Smooth muscle cell of the pulmonary artery (primary cell): ENCODE results near the gene HRH1. TPM values are rescaled to one million over a fixed set of nuclear protein-coding genes. Genes with fewer than 3 reads are reported as not detected.

Experiments used
- total RNA-seq: library from RNA; depleted of rRNA; stranded (reverse); fragments of >200 nt; gene quantifications from 2 replicates; pipeline ENCODE4 v1.2.3, GENCODE V29; 2014

HRH1 gene, protein sequence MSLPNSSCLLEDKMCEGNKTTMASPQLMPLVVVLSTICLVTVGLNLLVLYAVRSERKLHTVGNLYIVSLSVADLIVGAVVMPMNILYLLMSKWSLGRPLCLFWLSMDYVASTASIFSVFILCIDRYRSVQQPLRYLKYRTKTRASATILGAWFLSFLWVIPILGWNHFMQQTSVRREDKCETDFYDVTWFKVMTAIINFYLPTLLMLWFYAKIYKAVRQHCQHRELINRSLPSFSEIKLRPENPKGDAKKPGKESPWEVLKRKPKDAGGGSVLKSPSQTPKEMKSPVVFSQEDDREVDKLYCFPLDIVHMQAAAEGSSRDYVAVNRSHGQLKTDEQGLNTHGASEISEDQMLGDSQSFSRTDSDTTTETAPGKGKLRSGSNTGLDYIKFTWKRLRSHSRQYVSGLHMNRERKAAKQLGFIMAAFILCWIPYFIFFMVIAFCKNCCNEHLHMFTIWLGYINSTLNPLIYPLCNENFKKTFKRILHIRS
- total RNA-seq: 21.6 and 44.0 TPM in 2 replicates

DNA sequence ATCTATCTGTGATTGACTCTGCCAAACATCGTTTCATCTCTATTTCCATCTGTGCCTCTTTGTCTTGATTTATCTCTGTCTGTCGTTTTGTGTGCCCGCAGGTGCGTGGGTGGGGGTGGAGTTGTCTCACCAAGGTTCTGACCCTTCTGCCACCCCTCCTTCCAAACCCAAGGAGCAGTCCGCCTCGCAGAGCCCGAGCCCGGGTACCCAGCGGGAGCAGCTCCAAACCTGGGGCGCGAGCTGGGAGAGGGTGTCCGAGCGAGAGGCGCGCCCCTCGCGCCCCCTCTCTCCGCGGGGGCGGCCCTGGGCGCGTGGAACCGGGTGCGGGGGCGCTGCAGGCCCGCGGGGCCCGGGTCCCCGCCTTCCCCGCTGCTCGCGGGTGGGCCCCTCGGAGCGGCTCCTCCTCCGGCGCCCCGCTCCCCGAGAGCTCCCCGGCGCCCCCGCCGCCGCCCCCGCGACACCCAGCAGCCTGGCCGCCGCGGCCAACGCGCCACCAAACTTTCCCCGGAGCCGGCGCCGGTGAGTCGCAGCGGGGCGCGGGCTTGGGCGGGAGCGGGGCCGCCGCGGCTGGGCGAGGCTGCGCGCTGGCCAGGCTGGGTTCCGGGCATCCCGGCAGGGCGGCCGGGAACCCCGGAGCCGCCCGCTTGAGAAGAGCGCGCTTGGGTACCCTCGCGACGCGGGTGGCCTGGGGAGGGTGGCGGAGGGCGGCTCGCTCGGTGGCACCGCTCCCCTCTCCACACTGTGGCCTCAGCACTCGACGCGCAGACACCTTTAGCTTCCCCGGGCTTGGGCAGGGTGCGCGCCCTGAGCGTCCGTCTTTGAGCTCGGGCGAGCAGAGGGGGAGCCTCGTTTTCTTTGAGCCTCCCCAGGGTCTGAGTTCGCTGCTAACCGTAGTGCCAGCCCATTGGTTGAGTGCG, at the start of gene HRH1:
HRH1 (plus strand) TSS at position 458 of the 917 bp plus-strand sequence. CDS start 104,545 bp downstream, outside the sequence.

DNA sequence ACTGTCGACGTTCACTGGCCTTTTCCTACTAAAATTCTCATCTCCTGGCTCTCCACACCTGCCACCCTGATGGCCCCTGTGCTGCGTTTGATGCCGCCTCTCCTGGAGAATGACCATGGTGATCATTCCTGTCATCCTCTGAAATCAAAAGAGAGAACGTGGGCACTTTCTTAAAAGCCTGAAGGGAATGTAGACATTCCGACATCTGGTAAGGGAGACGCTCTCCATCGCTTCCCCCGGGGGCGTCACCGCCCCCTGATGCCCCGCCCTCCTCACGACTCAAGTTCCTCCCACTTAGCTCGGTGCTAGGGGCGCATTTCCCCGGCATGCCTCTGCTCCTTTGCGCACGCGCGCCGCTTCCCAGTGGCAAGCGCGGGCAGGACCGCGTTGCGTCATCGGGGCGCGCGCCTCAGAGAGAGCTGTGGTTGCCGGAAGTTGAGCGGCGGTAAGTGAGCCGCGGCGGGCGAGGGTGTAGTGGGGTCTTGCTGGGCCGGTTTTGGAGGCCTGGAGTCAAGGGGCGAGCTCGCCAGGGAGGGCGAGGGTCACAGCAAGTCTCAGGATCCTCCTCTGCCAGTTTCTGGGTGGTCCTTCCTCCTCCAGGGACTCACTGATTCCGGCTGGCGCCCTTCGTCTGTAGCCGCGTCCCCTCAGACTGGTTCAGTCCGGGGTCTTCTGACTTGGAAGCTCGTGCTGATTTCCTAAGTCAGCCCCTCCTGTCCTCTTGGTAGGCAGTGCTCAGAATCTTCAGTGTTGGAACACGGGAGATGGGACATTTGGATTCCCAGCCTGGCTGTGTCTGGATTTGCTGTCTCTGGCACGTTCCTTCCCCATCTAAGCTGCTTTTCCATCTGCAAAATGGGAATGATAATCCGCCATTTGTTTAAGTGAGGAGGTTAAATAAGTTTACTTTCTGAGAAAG, 118.0 kb downstream of the HRH1 start, which contains the start of gene ATG7:
ATG7 (plus strand) TSS at position 412 of the 919 bp plus-strand sequence. CDS start 26,299 bp downstream, outside the sequence.

Other genes starting within 250 kb of the HRH1 start
- 0.10 and 0.13 TPM in 2 replicates for gene SLC6A1, start 161.7 kb upstream of the HRH1 start, total RNA-seq
- gene ATG7, start 117.9 kb downstream of the HRH1 start, total RNA-seq: 44.1 and 60.4 TPM in 2 replicates